ENCODE results near the gene GAS2L3.
A peak's percentile ranks its signal among the peaks of the same experiment; 100 is the strongest.

GAS2L3 gene

GRCh38 chr12:100576331-100577036, 3.0 kb downstream of the GAS2L3 start:
- H3K27me3 ChIP-seq (ENCODE audit: insufficient read depth, poor library complexity, severe bottlenecking) = peaks cover 15% of the 10 kb centered on the region
- no peak overlapping the region for H3K27ac ChIP-seq (replicated peaks)
- no peak overlapping the region for H3K4me3 ChIP-seq (replicated peaks; ENCODE audit: insufficient read depth, low read length)
- DNase-seq (ENCODE audit: low read depth in 1 of 2, low spot score in 1 of 2) = peak in 1 of 2 experiments; percentile 65
- TF ChIP-seq REST (IDR thresholded peaks at IDR 0.05; ENCODE audit: insufficient replicate concordance, low read depth) (no peak), POLR2AphosphoS5 (IDR thresholded peaks at IDR 0.05; ENCODE audit: low read depth) (no peak), SPI1 (IDR thresholded peaks at IDR 0.05; ENCODE audit: borderline replicate concordance, low read depth) (no peak), CTCF (IDR thresholded peaks at IDR 0.05; ENCODE audit: insufficient read depth, low read length) (no peak), GABPA (IDR thresholded peaks at IDR 0.05; ENCODE audit: low read depth) (no peak)

- H3K4me3 ChIP-seq (replicated peaks; ENCODE audit: insufficient read depth, low read length) = no peak overlapping the region
- DNase-seq (ENCODE audit: low read depth in 1 of 2, low spot score in 1 of 2) = no peak
- no peak for TF ChIP-seq POLR2AphosphoS5 (IDR thresholded peaks at IDR 0.05; ENCODE audit: low read depth)
- TF ChIP-seq CTCF (IDR thresholded peaks at IDR 0.05; ENCODE audit: insufficient read depth, low read length) = no peak
- TF ChIP-seq REST (IDR thresholded peaks at IDR 0.05; ENCODE audit: insufficient replicate concordance, low read depth) = no peak
- TF ChIP-seq GABPA (IDR thresholded peaks at IDR 0.05; ENCODE audit: low read depth) = no peak
- no peak for TF ChIP-seq SPI1 (IDR thresholded peaks at IDR 0.05; ENCODE audit: borderline replicate concordance, low read depth)
- H3K27me3 ChIP-seq (ENCODE audit: insufficient read depth, poor library complexity, severe bottlenecking) = peaks cover 12% of the 10 kb centered on the region
- no peak overlapping the region for H3K27ac ChIP-seq (replicated peaks)
These were observed 5.4 kb downstream of the GAS2L3 start for GRCh38 chr12:100578923-100579322.

- TF ChIP-seq SPI1 (IDR thresholded peaks at IDR 0.05; ENCODE audit: borderline replicate concordance, low read depth) (peak; percentile 54), GABPA (IDR thresholded peaks at IDR 0.05; ENCODE audit: low read depth) (no peak)
- Histone ChIP-seq H3K27me3 (ENCODE audit: insufficient read depth, poor library complexity, severe bottlenecking) (peaks cover 3% of the 10 kb centered on the region), H3K4me3 (replicated peaks; ENCODE audit: insufficient read depth, low read length) (no peak overlapping the region), H3K27ac (replicated peaks) (no peak overlapping the region)
- DNase-seq (ENCODE audit: low read depth in 1 of 2, low spot score in 1 of 2) = no peak
These were observed 6.4 kb downstream of the GAS2L3 start for GRCh38 chr12:100579844-100580243.

GRCh38 chr12:100584256-100584655, 10.8 kb downstream of the GAS2L3 start:
- Histone ChIP-seq H3K27me3 (ENCODE audit: insufficient read depth, poor library complexity, severe bottlenecking) (no peaks in the 10 kb centered on the region), H3K4me3 (replicated peaks; ENCODE audit: insufficient read depth, low read length) (no peak overlapping the region), H3K27ac (replicated peaks) (no peak overlapping the region)
- TF ChIP-seq GABPA (IDR thresholded peaks at IDR 0.05; ENCODE audit: low read depth) (no peak), CTCF (IDR thresholded peaks at IDR 0.05; ENCODE audit: insufficient read depth, low read length) (no peak), REST (IDR thresholded peaks at IDR 0.05; ENCODE audit: insufficient replicate concordance, low read depth) (no peak), SPI1 (IDR thresholded peaks at IDR 0.05; ENCODE audit: borderline replicate concordance, low read depth) (no peak)
- no peak for DNase-seq (ENCODE audit: low read depth in 1 of 2, low spot score in 1 of 2)
